CD4-positive, alpha-beta T cell treated with Interleukin-4 for 1 hour (primary cell): ENCODE measurements around the gene TJP3.

ENCODE experiments used
- DNase-seq, 2 donors: peaks; one replicate each; pipeline ENCODE4 v3.0.0-alpha.2; 2020 to 2022

Gene TJP3

GRCh38 chr19:3785938-3786824, 78.0 kb downstream of the TJP3 start, which contains the start of gene MATK:
MATK (minus strand) TSS chr19:3786381; CDS start chr19:3785135, 1,246 bp downstream.
- peak in 1 of 2 donors; percentile 30 for DNase-seq

- DNase-seq = peak; percentile 58 to 60
These were observed 81.0 kb downstream of the TJP3 start for GRCh38 chr19:3788996-3789778.

- DNase-seq = no peak
These were observed 82.1 kb downstream of the TJP3 start for GRCh38 chr19:3790209-3790734.

- no peak for DNase-seq
These were observed 82.8 kb downstream of the TJP3 start for GRCh38 chr19:3790941-3791340.

GRCh38 chr19:3792114-3792513, 83.9 kb downstream of the TJP3 start:
- DNase-seq = no peak

GRCh38 chr19:3793799-3794198, 85.6 kb downstream of the TJP3 start:
- DNase-seq = no peak

GRCh38 chr19:3796358-3796757, 88.2 kb downstream of the TJP3 start:
- DNase-seq = no peak

- DNase-seq = peak in 1 of 2 donors; percentile 62
These were observed 90.0 kb downstream of the TJP3 start for GRCh38 chr19:3798137-3798536.
